MCF 10A (cell line): ENCODE results near the gene ULK4. TPM values are rescaled to one million over a fixed set of nuclear protein-coding genes. Genes with fewer than 3 reads are reported as not detected.

Experiments used
- BruUV-seq: library from RNA; stranded (reverse); fragments of 400-500 nt; replicated peaks from 2 replicates; lab custom pipeline; 2021; lab: Mats Ljungman, UMichigan
- CTCF ChIA-PET: fragments of 300-600 bp; sonication (Branson Sonifier 250); formaldehyde crosslinking; extraction: SDS; loops from one replicate; lab custom pipeline; 2021; ENCODE audit warnings: antibody characterized with exemption, inconsistent platforms; lab: Yijun Ruan, JAX
- POLR2A ChIA-PET: fragments of 300-600, 350-650 bp; sonication (Branson Sonifier 250); formaldehyde crosslinking; extraction: SDS; loops from one replicate; lab custom pipeline; 2020; ENCODE audit warnings: antibody characterized with exemption, inconsistent platforms; lab: Yijun Ruan, JAX
- DNase-seq: peaks from one replicate; pipeline ENCODE4 v3.0.0-alpha.2; 2018; ENCODE audit not compliant: unreplicated experiment
- H3K27ac Mint-ChIP-seq: one replicate; pipeline ENCODE4 v1.8.0; 2022; ENCODE audit warnings: mild to moderate bottlenecking, low read depth, mixed read lengths; ENCODE audit not compliant: unreplicated experiment
- H3K27me3 Mint-ChIP-seq: one replicate; pipeline ENCODE4 v1.8.0; 2022; ENCODE audit warnings: mixed read lengths; ENCODE audit not compliant: insufficient read depth, unreplicated experiment
- H3K36me3 Mint-ChIP-seq: one replicate; pipeline ENCODE4 v1.8.0; 2022; ENCODE audit warnings: mild to moderate bottlenecking, moderate library complexity, mixed read lengths; ENCODE audit not compliant: insufficient read depth, unreplicated experiment
- H3K4me1 Mint-ChIP-seq: one replicate; pipeline ENCODE4 v1.8.0; 2022; ENCODE audit warnings: mixed read lengths; ENCODE audit not compliant: insufficient read depth, unreplicated experiment
- H3K4me3 Mint-ChIP-seq: one replicate; pipeline ENCODE4 v1.8.0; 2022; ENCODE audit warnings: mild to moderate bottlenecking, moderate library complexity, mixed read lengths; ENCODE audit not compliant: unreplicated experiment
- H3K9me3 Mint-ChIP-seq: one replicate; pipeline ENCODE4 v1.8.0; 2022; ENCODE audit warnings: mixed read lengths; ENCODE audit not compliant: unreplicated experiment
- intact Hi-C: fragments of 100-400 bp; cut with micrococcal nuclease; formaldehyde crosslinking; loops from 2 replicates; pipeline ENCODE4 v1.14.1; 2022
- total RNA-seq: library from RNA; stranded (reverse); gene quantifications from 2 replicates; pipeline ENCODE4 v1.2.3, GENCODE V29; 2022
- TF ChIP-seq, protein P1 (sequence below): fragments of 200-600 bp; IDR thresholded peaks from one replicate; pipeline ENCODE4 v1.8.0; 2022; ENCODE audit warnings: antibody characterized with exemption, mild to moderate bottlenecking; ENCODE audit not compliant: unreplicated experiment

ULK4 gene
- total RNA-seq, 1 experiment from 2014 or later = 7.8 TPM

DNA sequence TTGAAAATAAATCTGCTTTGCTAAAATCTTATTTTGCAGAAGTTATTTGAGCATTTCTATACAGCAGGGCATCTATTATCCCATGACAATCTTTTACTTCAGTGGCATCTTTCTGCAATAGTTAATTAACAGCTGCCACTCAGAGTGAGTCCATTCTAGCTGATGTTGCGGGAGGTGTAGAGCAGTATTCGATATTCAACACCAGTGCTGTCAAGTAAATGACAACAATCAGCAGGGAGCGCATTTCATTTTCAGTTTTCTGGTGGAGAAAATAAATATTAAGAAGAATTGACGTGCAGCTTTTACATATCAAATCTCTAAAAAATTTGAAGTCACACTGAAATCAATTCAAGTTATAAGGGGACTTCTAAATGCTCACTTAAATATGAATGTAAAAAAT lies 476.4 kb downstream of the ULK4 start:
- Mint-ChIP-seq H3K36me3 (no peaks in the 10 kb centered on the region), H3K4me1 (no peaks in the 10 kb centered on the region), H3K27me3 (no peaks in the 10 kb centered on the region), H3K4me3 (no peak overlapping the region), H3K27ac (no peak overlapping the region), H3K9me3 (peaks cover 2% of the 10 kb centered on the region)
- CTCF ChIA-PET = interaction anchor here (0.7 kb wide), 2 partner anchors 23 to 131 kb away, joined by 3 read pairs; no protein-coding TSS in a partner anchor
- no TSS peak for BruUV-seq
- POLR2A ChIA-PET = no interaction called here
- no peak for DNase-seq
- intact Hi-C loops = no loop called here
- TF ChIP-seq, protein P1, sequence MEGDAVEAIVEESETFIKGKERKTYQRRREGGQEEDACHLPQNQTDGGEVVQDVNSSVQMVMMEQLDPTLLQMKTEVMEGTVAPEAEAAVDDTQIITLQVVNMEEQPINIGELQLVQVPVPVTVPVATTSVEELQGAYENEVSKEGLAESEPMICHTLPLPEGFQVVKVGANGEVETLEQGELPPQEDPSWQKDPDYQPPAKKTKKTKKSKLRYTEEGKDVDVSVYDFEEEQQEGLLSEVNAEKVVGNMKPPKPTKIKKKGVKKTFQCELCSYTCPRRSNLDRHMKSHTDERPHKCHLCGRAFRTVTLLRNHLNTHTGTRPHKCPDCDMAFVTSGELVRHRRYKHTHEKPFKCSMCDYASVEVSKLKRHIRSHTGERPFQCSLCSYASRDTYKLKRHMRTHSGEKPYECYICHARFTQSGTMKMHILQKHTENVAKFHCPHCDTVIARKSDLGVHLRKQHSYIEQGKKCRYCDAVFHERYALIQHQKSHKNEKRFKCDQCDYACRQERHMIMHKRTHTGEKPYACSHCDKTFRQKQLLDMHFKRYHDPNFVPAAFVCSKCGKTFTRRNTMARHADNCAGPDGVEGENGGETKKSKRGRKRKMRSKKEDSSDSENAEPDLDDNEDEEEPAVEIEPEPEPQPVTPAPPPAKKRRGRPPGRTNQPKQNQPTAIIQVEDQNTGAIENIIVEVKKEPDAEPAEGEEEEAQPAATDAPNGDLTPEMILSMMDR = no peak

DNA sequence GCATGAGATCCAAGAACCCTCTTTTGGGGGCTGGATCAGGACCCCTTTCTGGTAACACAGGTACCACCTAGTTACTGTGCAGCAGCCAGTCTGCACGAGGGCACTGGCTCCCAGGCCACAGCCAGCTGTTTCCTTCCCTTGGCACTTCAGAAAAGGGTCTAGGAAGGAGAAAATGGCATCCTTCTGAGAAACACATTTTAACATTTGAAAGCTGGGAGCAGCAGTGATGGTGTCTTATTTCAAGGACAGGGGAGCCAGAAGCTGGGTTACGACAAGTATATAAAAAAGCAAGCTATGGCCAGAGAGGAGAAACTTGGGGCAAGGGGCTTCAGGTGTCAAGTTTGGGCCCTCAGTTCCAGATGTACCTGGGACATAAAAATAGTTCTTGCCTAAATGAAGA lies 479.8 kb downstream of the ULK4 start:
- Mint-ChIP-seq H3K27ac (no peak overlapping the region), H3K4me3 (no peak overlapping the region), H3K9me3 (peaks cover 5% of the 10 kb centered on the region), H3K36me3 (no peaks in the 10 kb centered on the region), H3K27me3 (no peaks in the 10 kb centered on the region), H3K4me1 (no peaks in the 10 kb centered on the region)
- POLR2A ChIA-PET = no interaction called here
- TF ChIP-seq, protein P1 = no peak
- CTCF ChIA-PET = no interaction called here
- no TSS peak for BruUV-seq
- no peak for DNase-seq
- intact Hi-C loops = no loop called here

DNA sequence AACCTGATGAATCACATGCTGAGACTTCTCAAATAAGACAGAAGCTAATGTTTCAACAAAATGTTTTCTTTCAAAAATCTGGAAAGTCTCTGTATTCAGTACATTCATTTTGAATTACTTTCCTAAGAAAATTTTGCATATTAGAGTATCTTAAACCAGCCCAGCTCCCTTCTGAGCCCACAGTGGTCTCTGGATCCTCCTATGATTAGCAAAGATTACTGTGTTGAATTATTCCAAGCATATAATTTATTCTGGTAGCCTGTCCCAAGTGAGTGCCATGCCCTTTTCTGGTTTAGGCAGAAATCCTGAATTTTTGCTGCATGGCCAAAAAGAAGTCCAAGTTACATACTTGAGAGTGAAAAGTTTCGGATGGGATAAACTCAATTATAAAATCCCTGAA lies 483.6 kb downstream of the ULK4 start:
- H3K4me3 Mint-ChIP-seq = no peak overlapping the region
- no peaks in the 10 kb centered on the region for H3K27me3 Mint-ChIP-seq
- H3K4me1 Mint-ChIP-seq = no peaks in the 10 kb centered on the region
- ChIA-PET POLR2A (no interaction called here), CTCF (interaction anchor here (0.6 to 0.8 kb wide), 2 partner anchors 276 to 1134 kb away, joined by 3 to 4 read pairs; no protein-coding TSS in a partner anchor)
- H3K36me3 Mint-ChIP-seq = no peaks in the 10 kb centered on the region
- no peak overlapping the region for H3K27ac Mint-ChIP-seq
- peaks cover 22% of the 10 kb centered on the region for H3K9me3 Mint-ChIP-seq
- intact Hi-C loops = no loop called here
- TF ChIP-seq, protein P1 = no peak
- BruUV-seq = no TSS peak
- no peak for DNase-seq

DNA sequence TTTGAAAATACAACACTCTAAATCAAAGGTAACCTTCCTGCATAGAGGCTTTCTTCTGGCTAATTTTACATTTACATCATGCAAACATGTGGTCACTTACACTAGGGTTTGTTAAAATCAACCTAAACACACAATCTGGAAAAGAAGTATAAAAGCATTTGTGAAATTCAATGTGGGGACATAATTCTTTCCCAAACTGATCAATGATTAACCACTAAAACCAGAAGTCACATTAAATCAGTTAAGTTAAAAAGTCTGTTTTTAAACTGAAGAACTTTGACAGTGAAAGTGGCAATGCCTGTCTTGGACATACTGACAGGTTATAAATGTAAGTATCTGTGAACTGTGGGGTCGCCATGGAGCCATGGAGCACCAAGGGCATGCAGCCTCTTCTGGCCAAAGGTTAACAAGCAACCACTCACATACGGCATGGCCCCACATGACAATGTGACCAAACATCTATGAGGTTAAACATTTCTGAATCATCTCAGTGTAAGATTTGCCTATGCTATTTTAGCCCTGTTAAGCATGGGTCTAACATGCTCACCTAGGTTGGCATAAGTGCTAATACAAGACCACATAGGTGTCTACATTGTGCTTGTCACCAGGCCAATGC lies 484.4 kb downstream of the ULK4 start:
- BruUV-seq = no TSS peak
- TF ChIP-seq, protein P1 = no peak
- Mint-ChIP-seq H3K27me3 (no peaks in the 10 kb centered on the region), H3K9me3 (peaks cover 22% of the 10 kb centered on the region), H3K4me1 (no peaks in the 10 kb centered on the region), H3K27ac (no peak overlapping the region), H3K4me3 (no peak overlapping the region), H3K36me3 (no peaks in the 10 kb centered on the region)
- DNase-seq = no peak
- CTCF ChIA-PET = interaction anchor here (0.8 kb wide), 1 partner anchor 1133 kb away, joined by 4 read pairs; no protein-coding TSS in a partner anchor
- POLR2A ChIA-PET = interaction anchor here (0.6 kb wide), 1 partner anchor 224 kb away, joined by 4 read pairs; no protein-coding TSS in a partner anchor
- intact Hi-C loops = no loop called here
